ENCODE results near the gene MTMR10. TPM values are rescaled to one million over a fixed set of nuclear protein-coding genes. Genes with fewer than 3 reads are reported as not detected.
A peak's percentile ranks its signal among the peaks of the same experiment; 100 is the strongest.

The MTMR10 gene
- total and polyA plus RNA-seq, 11 donors: 8.6 to 38.9 (median 27.7) TPM

GRCh38 chr15:31024979-31025378 is 33.6 kb upstream of the MTMR10 start:
- 28 to 39% (median 33%) methylated on average over 3 of the region's 3 CpGs for WGBS, 4 donors
- TF ChIP-seq CTCF (IDR thresholded peaks at IDR 0.05) (no peak), POLR2A (IDR thresholded peaks at IDR 0.05) (no peak)
- Histone ChIP-seq H3K27me3 (no peaks in the 10 kb centered on the region), H3K4me3 (no peak overlapping the region), H3K4me1 (peaks cover 0 to 16% (median 5%) of the 10 kb centered on the region in 12 donors), H3K27ac (no peak overlapping the region), H3K36me3 (no peaks in the 10 kb centered on the region), H3K9me3 (no peaks in the 10 kb centered on the region)
- ATAC-seq (no peak), DNase-seq (no peak)
- intact Hi-C loops (cut with DNase I): no loop called here

- no peaks in the 10 kb centered on the region for H3K27me3 ChIP-seq
- intact Hi-C loops (cut with DNase I): no loop called here
- H3K36me3 ChIP-seq: no peaks in the 10 kb centered on the region
- H3K4me1 ChIP-seq: peaks cover 0 to 16% (median 5%) of the 10 kb centered on the region in 12 donors
- DNase-seq: no peak
- H3K27ac ChIP-seq: no peak overlapping the region
- TF ChIP-seq POLR2A (IDR thresholded peaks at IDR 0.05): no peak
- no peak for TF ChIP-seq CTCF (IDR thresholded peaks at IDR 0.05)
- no peaks in the 10 kb centered on the region for H3K9me3 ChIP-seq
- ATAC-seq: peak in 1 of 4 donors; percentile 70
- H3K4me3 ChIP-seq: no peak overlapping the region
- WGBS, 4 donors: 10 to 20% (median 15%) methylated on average over 5 of the region's 5 CpGs
Measured at GRCh38 chr15:31024330-31024729, 32.9 kb upstream of the MTMR10 start.

GRCh38 chr15:31023841-31024240 is 32.4 kb upstream of the MTMR10 start:
- no peak for DNase-seq
- Histone ChIP-seq H3K4me3 (no peak overlapping the region), H3K27ac (peak overlapping the region in 1 of 12 donors; percentile 11), H3K9me3 (no peaks in the 10 kb centered on the region), H3K4me1 (peaks cover 0 to 16% (median 5%) of the 10 kb centered on the region in 12 donors), H3K36me3 (no peaks in the 10 kb centered on the region), H3K27me3 (no peaks in the 10 kb centered on the region)
- no peak for TF ChIP-seq CTCF (IDR thresholded peaks at IDR 0.05)
- no peak for TF ChIP-seq POLR2A (IDR thresholded peaks at IDR 0.05)
- ATAC-seq: no peak
- WGBS, 4 donors: 79 to 86% (median 82%) methylated on average over 5 of the region's 5 CpGs
- intact Hi-C loops (cut with DNase I): no loop called here

GRCh38 chr15:31021067-31021665 is 29.7 kb upstream of the MTMR10 start:
- H3K9me3 ChIP-seq: no peaks in the 10 kb centered on the region
- H3K4me3 ChIP-seq: no peak overlapping the region
- DNase-seq (no peak), ATAC-seq (no peak)
- H3K27me3 ChIP-seq: no peaks in the 10 kb centered on the region
- intact Hi-C loops (cut with DNase I): no loop called here
- WGBS, 4 donors: 96 to 99% (median 97%) methylated on average over 5 of the region's 5 CpGs
- no peak overlapping the region for H3K27ac ChIP-seq
- H3K36me3 ChIP-seq: no peaks in the 10 kb centered on the region
- no peak for TF ChIP-seq CTCF (IDR thresholded peaks at IDR 0.05)
- TF ChIP-seq POLR2A (IDR thresholded peaks at IDR 0.05): no peak
- H3K4me1 ChIP-seq: peaks cover 0 to 16% (median 5%) of the 10 kb centered on the region in 12 donors

Measured in heart left ventricle (tissue), 16 donors.